ENCODE measurements around the gene RALGPS1.

RALGPS1 gene

DNA sequence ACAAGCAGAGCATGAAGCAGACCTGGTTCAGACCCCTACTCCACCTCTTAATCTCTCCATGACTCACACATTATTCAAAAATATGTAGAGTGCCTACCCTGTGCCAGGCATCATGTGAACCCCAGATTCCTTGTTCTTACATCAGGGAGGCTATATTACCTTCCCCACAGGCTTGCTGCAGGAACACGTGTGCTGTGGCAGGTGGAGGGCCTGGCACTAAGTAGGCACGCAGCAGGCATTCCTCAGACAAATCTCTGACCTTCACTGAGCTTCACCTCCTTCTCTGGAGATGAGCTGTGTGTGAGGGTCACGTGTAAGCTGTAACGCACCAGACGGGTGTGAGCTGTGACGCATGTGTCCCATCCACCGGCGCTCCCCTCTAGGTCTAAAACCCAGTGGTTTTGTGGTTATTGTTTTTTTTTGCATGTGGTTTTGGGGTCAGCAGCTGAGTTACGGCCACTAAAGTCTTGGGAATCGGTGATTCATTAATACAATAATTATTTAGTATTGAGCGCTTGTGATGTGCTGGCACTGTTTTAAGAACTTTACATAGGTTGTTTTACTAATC is 177.5 kb downstream of the RALGPS1 start:
- Histone ChIP-seq H3K9me2 (replicated peaks; ENCODE audit: control insufficient read depth, low read length) (no peaks in the 10 kb centered on the region), H3K9me3 (ENCODE audit: control insufficient read depth, insufficient read depth, low read length) (no peaks in the 10 kb centered on the region), H3F3A (ENCODE audit: control insufficient read depth, insufficient read depth) (no peaks in the 10 kb centered on the region), H3K27ac (ENCODE audit: low read depth, low read length) (no peak overlapping the region), H3K4me2 (ENCODE audit: low read length) (no peak overlapping the region), H3K27me3 (ENCODE audit: control insufficient read depth, low read length) (no peaks in the 10 kb centered on the region), H3K4me3 (ENCODE audit: low read length) (no peak overlapping the region), H4K20me1 (ENCODE audit: control insufficient read depth, insufficient read depth, low read depth, low read length) (no peaks in the 10 kb centered on the region), H3K36me3 (ENCODE audit: control insufficient read depth, low read length) (no peaks in the 10 kb centered on the region), H3K4me1 (ENCODE audit: control insufficient read depth, low read length) (no peaks in the 10 kb centered on the region), H3K79me2 (ENCODE audit: control insufficient read depth, low read length) (no peaks in the 10 kb centered on the region)
- TF ChIP-seq CTCF (IDR thresholded peaks at IDR 0.05; ENCODE audit: low read depth, low read length, poor library complexity, severe bottlenecking): no peak
- TF ChIP-seq EZH2phosphoT487 (IDR thresholded peaks at IDR 0.05; ENCODE audit: borderline replicate concordance, low read length): no peak

GRCh38 chr9:127093319-127094020 is 178.9 kb downstream of the RALGPS1 start:
- Histone ChIP-seq H3K79me2 (ENCODE audit: control insufficient read depth, low read length) (no peaks in the 10 kb centered on the region), H3K9me2 (replicated peaks; ENCODE audit: control insufficient read depth, low read length) (no peaks in the 10 kb centered on the region), H3F3A (ENCODE audit: control insufficient read depth, insufficient read depth) (no peaks in the 10 kb centered on the region), H3K27ac (ENCODE audit: low read depth, low read length) (no peak overlapping the region), H3K27me3 (ENCODE audit: control insufficient read depth, low read length) (no peaks in the 10 kb centered on the region), H3K9me3 (ENCODE audit: control insufficient read depth, insufficient read depth, low read length) (no peaks in the 10 kb centered on the region), H3K4me2 (ENCODE audit: low read length) (no peak overlapping the region), H3K4me1 (ENCODE audit: control insufficient read depth, low read length) (no peaks in the 10 kb centered on the region), H4K20me1 (ENCODE audit: control insufficient read depth, insufficient read depth, low read depth, low read length) (no peaks in the 10 kb centered on the region), H3K36me3 (ENCODE audit: control insufficient read depth, low read length) (no peaks in the 10 kb centered on the region), H3K4me3 (ENCODE audit: low read length) (no peak overlapping the region)
- no peak for TF ChIP-seq EZH2phosphoT487 (IDR thresholded peaks at IDR 0.05; ENCODE audit: borderline replicate concordance, low read length)
- no peak for TF ChIP-seq CTCF (IDR thresholded peaks at IDR 0.05; ENCODE audit: low read depth, low read length, poor library complexity, severe bottlenecking)

DNA sequence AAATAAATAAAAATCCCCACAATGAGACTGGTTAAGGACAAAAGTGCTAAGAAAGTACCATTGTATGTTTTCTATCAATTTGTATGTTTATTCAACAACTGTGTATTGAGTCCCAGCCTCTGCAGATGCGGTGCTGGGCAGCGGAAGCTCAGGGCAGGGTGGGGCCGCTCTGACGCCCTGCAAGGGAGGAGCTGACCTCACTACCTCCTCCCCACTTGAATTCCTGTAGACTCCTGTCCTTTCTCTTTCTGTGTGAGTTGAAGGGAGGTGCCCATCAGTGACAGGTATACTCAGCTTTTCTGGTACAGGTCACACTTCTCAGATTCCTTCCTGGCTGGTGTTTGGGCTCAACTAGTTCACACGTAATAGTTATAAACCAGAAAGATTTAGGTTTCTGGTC is 180.8 kb downstream of the RALGPS1 start:
- Histone ChIP-seq H3K27me3 (ENCODE audit: control insufficient read depth, low read length) (no peaks in the 10 kb centered on the region), H3K9me2 (replicated peaks; ENCODE audit: control insufficient read depth, low read length) (no peaks in the 10 kb centered on the region), H3K36me3 (ENCODE audit: control insufficient read depth, low read length) (no peaks in the 10 kb centered on the region), H3K27ac (ENCODE audit: low read depth, low read length) (no peak overlapping the region), H3K4me1 (ENCODE audit: control insufficient read depth, low read length) (no peaks in the 10 kb centered on the region), H3K4me2 (ENCODE audit: low read length) (no peak overlapping the region), H3K4me3 (ENCODE audit: low read length) (no peak overlapping the region), H3K79me2 (ENCODE audit: control insufficient read depth, low read length) (no peaks in the 10 kb centered on the region), H4K20me1 (ENCODE audit: control insufficient read depth, insufficient read depth, low read depth, low read length) (no peaks in the 10 kb centered on the region), H3F3A (ENCODE audit: control insufficient read depth, insufficient read depth) (no peaks in the 10 kb centered on the region), H3K9me3 (ENCODE audit: control insufficient read depth, insufficient read depth, low read length) (no peaks in the 10 kb centered on the region)
- TF ChIP-seq CTCF (IDR thresholded peaks at IDR 0.05; ENCODE audit: low read depth, low read length, poor library complexity, severe bottlenecking): no peak
- no peak for TF ChIP-seq EZH2phosphoT487 (IDR thresholded peaks at IDR 0.05; ENCODE audit: borderline replicate concordance, low read length)

All from DOHH2 (cell line).